H1 (cell line): Measurements from ENCODE around the gene RPL36AL.

Source experiments
- ASH2L ChIP-seq: fragments of 200-600, 300-600 bp; sonication (generic); IDR thresholded peaks from one replicate; pipeline ENCODE4 v1.7.1; 2017; ENCODE audit warnings: low read length
- BCL11A ChIP-seq, 2 experiments: IDR thresholded peaks; one replicate each; pipeline ENCODE4 v1.6.1; 2011; ENCODE audit warnings: low read depth in 2 of 2, low read length in 2 of 2, mild to moderate bottlenecking in 2 of 2
- BRCA1 ChIP-seq: IDR thresholded peaks from 2 replicates; pipeline ENCODE4 v1.6.1; 2012; ENCODE audit warnings: low read depth, low read length, improper control_type of control experiment
- EP300 ChIP-seq, 2 experiments: IDR thresholded peaks; 1 replicate in 1 of 2; 2 replicates in 1 of 2; pipeline ENCODE4 v1.6.1; 2011 to 2012; ENCODE audit warnings: low read depth in 2 of 2, low read length in 2 of 2, mild to moderate bottlenecking in 2 of 2, borderline replicate concordance in 1 of 2, inconsistent platforms in 1 of 2, moderate library complexity in 1 of 2
- EZH2 ChIP-seq: fragments of 200-600 bp; sonication (generic); IDR thresholded peaks from 2 replicates; pipeline ENCODE4 v1.7.1; 2012; ENCODE audit warnings: low read depth, mild to moderate bottlenecking, moderate library complexity, low read length, inconsistent platforms; ENCODE audit not compliant: severe bottlenecking
- GABPA ChIP-seq: IDR thresholded peaks from 2 replicates; pipeline ENCODE4 v1.6.1; 2011; ENCODE audit warnings: mild to moderate bottlenecking, low read length, moderate library complexity, borderline replicate concordance; ENCODE audit not compliant: insufficient read depth
- JUN ChIP-seq: IDR thresholded peaks from 2 replicates; pipeline ENCODE4 v1.6.1; 2011; ENCODE audit warnings: low read depth, mild to moderate bottlenecking, improper control_type of control experiment, low read length
- KDM5A ChIP-seq: fragments of 200-600 bp; IDR thresholded peaks from 2 replicates; pipeline ENCODE4 v1.7.1; 2012; ENCODE audit warnings: mild to moderate bottlenecking, low read length, inconsistent platforms, mixed read lengths
- POLR2AphosphoS5 ChIP-seq: IDR thresholded peaks from 2 replicates; pipeline ENCODE4 v1.6.1; 2011; ENCODE audit warnings: low read depth, low read length
- ZNF274 ChIP-seq: IDR thresholded peaks from 2 replicates; pipeline ENCODE4 v1.7.0; 2012; ENCODE audit warnings: low read length, borderline replicate concordance; ENCODE audit errors: extremely low read depth
- TF ChIP-seq, protein P1 (sequence below): IDR thresholded peaks from 2 replicates; pipeline ENCODE4 v1.6.1; 2012; ENCODE audit warnings: inconsistent platforms
- TF ChIP-seq, protein P2 (sequence below), 3 experiments: IDR thresholded peaks; 1 replicate in 2 of 3; 2 replicates in 1 of 3; pipeline versions ENCODE4 v1.5.1 to v1.6.1; 2011; ENCODE audit warnings: low read length in 3 of 3, mild to moderate bottlenecking in 3 of 3, inconsistent platforms in 2 of 3, low read depth in 1 of 3, moderate library complexity in 1 of 3; ENCODE audit not compliant: insufficient read depth in 1 of 3; ENCODE audit errors: control extremely low read depth in 1 of 3

DNA sequence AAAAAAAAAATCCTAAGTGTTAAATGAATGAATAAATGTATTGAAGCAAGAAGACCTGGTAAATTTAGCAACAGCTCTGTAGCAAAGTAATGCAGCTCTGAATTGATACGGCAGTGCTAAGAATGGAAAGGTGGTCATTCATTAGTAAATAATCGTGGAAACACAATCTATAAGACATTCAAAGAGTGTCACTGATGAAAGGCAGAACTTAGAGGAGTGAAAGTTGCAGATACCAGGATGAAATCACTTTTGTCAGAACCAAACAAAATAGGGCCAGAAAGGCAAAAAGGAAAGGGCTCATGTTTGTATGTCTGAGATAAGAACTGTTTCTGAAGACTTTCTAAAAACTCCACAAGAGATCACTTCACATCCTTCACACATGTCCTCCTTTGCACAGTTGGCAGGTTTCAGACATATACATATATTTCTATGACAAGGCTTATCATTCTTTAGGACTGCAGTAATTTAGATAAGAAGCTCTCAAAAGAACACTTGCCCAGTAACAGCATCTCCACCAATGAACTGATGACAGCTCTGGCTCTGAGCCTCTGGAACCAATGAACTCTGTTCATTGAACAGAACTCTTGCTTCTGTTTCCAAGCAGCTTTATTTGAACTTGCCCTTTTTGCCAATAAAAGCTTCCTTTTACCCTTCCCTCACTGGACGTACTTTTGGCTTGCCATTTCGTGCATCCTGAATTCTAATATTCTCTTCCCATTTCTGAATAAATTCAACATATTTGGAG is 25.9 kb downstream of the RPL36AL start:
- TF ChIP-seq BRCA1 (no peak), GABPA (no peak), BCL11A (IDR thresholded peaks at IDR 0.05; ENCODE audit: low read depth in 2 of 2, low read length in 2 of 2) (no peak), EZH2 (no peak), POLR2AphosphoS5 (no peak), ASH2L (no peak), EP300 (IDR thresholded peaks at IDR 0.05; ENCODE audit: borderline replicate concordance in 1 of 2, low read depth in 2 of 2, low read length in 2 of 2) (no peak), JUN (no peak), KDM5A (no peak), ZNF274 (no peak)
- TF ChIP-seq, protein P1, sequence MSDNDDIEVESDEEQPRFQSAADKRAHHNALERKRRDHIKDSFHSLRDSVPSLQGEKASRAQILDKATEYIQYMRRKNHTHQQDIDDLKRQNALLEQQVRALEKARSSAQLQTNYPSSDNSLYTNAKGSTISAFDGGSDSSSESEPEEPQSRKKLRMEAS, result no peak
- TF ChIP-seq, protein P2, sequence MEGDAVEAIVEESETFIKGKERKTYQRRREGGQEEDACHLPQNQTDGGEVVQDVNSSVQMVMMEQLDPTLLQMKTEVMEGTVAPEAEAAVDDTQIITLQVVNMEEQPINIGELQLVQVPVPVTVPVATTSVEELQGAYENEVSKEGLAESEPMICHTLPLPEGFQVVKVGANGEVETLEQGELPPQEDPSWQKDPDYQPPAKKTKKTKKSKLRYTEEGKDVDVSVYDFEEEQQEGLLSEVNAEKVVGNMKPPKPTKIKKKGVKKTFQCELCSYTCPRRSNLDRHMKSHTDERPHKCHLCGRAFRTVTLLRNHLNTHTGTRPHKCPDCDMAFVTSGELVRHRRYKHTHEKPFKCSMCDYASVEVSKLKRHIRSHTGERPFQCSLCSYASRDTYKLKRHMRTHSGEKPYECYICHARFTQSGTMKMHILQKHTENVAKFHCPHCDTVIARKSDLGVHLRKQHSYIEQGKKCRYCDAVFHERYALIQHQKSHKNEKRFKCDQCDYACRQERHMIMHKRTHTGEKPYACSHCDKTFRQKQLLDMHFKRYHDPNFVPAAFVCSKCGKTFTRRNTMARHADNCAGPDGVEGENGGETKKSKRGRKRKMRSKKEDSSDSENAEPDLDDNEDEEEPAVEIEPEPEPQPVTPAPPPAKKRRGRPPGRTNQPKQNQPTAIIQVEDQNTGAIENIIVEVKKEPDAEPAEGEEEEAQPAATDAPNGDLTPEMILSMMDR (IDR thresholded peaks at IDR 0.05; ENCODE audit: control extremely low read depth in 1 of 3, insufficient read depth in 1 of 3, low read depth in 1 of 3, low read length in 3 of 3), result no peak
